ENCODE results near the gene MKNK1. TPM values are rescaled to one million over a fixed set of nuclear protein-coding genes. Genes with fewer than 3 reads are reported as not detected.

The MKNK1 gene
- total and polyA plus RNA-seq, 4 donors: 29.4 to 83.5 (median 62.8) TPM

- Histone ChIP-seq H3K9ac (ENCODE audit: insufficient read depth in 1 of 2, low read length in 2 of 2) (no peak overlapping the region), H3K36me3 (ENCODE audit: control insufficient read depth in 4 of 4, insufficient read depth in 4 of 4, low read length in 4 of 4) (no peaks in the 10 kb centered on the region), H3K27me3 (ENCODE audit: control insufficient read depth in 3 of 3, insufficient read depth in 3 of 3, low read length in 2 of 3) (peaks cover 0 to 42% (median 22%) of the 10 kb centered on the region in 3 donors), H3K4me3 (no peak overlapping the region), H3K9me3 (ENCODE audit: control insufficient read depth in 4 of 4, insufficient read depth in 3 of 4, low read length in 3 of 4) (peaks cover 0 to 6% (median 0%) of the 10 kb centered on the region in 4 donors), H3K4me1 (ENCODE audit: control insufficient read depth in 5 of 5, insufficient read depth in 5 of 5, low read length in 5 of 5) (no peaks in the 10 kb centered on the region), H3K27ac (ENCODE audit: low read depth in 1 of 2, low read length in 1 of 2) (no peak overlapping the region)
- DNase-seq (no peak), ATAC-seq (ENCODE audit: insufficient read depth, low FRiP score) (no peak)
- TF ChIP-seq CTCF (IDR thresholded peaks at IDR 0.05; ENCODE audit: control extremely low read depth, extremely low read depth): no peak
- WGBS, 2 donors: 8 to 9% methylated on average over 40 to 58 of the region's 58 CpGs
Measured at GRCh38 chr1:46543761-46544560, 60.1 kb downstream of the MKNK1 start.

GRCh38 chr1:46543382-46543760 lies 60.7 kb downstream of the MKNK1 start:
- DNase-seq (no peak), ATAC-seq (ENCODE audit: insufficient read depth, low FRiP score) (no peak)
- Histone ChIP-seq H3K27ac (ENCODE audit: low read depth in 1 of 2, low read length in 1 of 2) (no peak overlapping the region), H3K9ac (ENCODE audit: insufficient read depth in 1 of 2, low read length in 2 of 2) (no peak overlapping the region), H3K9me3 (ENCODE audit: control insufficient read depth in 4 of 4, insufficient read depth in 3 of 4, low read length in 3 of 4) (peaks cover 0 to 6% (median 0%) of the 10 kb centered on the region in 4 donors), H3K36me3 (ENCODE audit: control insufficient read depth in 4 of 4, insufficient read depth in 4 of 4, low read length in 4 of 4) (no peaks in the 10 kb centered on the region), H3K4me3 (no peak overlapping the region), H3K4me1 (ENCODE audit: control insufficient read depth in 5 of 5, insufficient read depth in 5 of 5, low read length in 5 of 5) (no peaks in the 10 kb centered on the region), H3K27me3 (ENCODE audit: control insufficient read depth in 3 of 3, insufficient read depth in 3 of 3, low read length in 2 of 3) (peaks cover 0 to 42% (median 22%) of the 10 kb centered on the region in 3 donors)
- WGBS, 2 donors: 52 to 53% methylated on average over 7 of the region's 7 CpGs
- TF ChIP-seq CTCF (IDR thresholded peaks at IDR 0.05; ENCODE audit: control extremely low read depth, extremely low read depth): no peak

DNA sequence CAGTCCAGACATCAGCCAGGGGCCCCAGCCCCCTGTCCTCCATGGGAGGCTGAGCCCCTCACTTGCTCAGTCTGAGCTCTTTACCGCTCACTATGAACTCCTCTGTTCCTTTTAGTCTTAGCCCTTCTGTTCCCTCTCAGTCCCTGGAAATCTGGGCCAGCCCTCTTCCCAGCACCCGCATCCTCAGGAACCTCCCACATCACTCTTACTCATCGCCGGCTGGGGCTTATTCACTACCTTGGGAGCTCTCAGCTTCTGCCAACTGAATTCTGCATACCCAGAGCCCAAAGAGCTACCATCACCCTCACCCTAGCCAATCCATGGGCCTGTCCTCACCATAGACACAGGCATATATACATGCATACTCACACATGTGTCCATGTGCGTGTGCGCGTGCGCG lies 64.1 kb downstream of the MKNK1 start:
- Histone ChIP-seq H3K27me3 (ENCODE audit: control insufficient read depth in 3 of 3, insufficient read depth in 3 of 3, low read length in 2 of 3) (peaks cover 0 to 38% (median 20%) of the 10 kb centered on the region in 3 donors), H3K9ac (ENCODE audit: insufficient read depth in 1 of 2, low read length in 2 of 2) (no peak overlapping the region), H3K36me3 (ENCODE audit: control insufficient read depth in 4 of 4, insufficient read depth in 4 of 4, low read length in 4 of 4) (no peaks in the 10 kb centered on the region), H3K4me3 (no peak overlapping the region), H3K27ac (ENCODE audit: low read depth in 1 of 2, low read length in 1 of 2) (no peak overlapping the region), H3K4me1 (ENCODE audit: control insufficient read depth in 5 of 5, insufficient read depth in 5 of 5, low read length in 5 of 5) (no peaks in the 10 kb centered on the region), H3K9me3 (ENCODE audit: control insufficient read depth in 4 of 4, insufficient read depth in 3 of 4, low read length in 3 of 4) (peaks cover 0 to 5% (median 0%) of the 10 kb centered on the region in 4 donors)
- no peak for DNase-seq
- no peak for ATAC-seq (ENCODE audit: insufficient read depth, low FRiP score)
- TF ChIP-seq CTCF (IDR thresholded peaks at IDR 0.05; ENCODE audit: control extremely low read depth, extremely low read depth): no peak
- WGBS, 2 donors: 74 to 82% methylated on average over 9 of the region's 9 CpGs
